Psoas muscle (tissue), 8 donors: ENCODE results near the gene ITLN2. TPM values are rescaled to one million over a fixed set of nuclear protein-coding genes. Genes with fewer than 3 reads are reported as not detected.
A peak's percentile ranks its signal among the peaks of the same experiment; 100 is the strongest.
"Not testable (repeated sequence)": the region's sequence is repeated elsewhere in the genome, so short reads cannot be mapped to it uniquely, and the experiment has no call there.

Experiments used
- ATAC-seq, 4 donors: fragments of 200-7000 bp; cut with Tn5 transposase; one replicate each; pipeline ENCODE4 v1.9.1; 2020; ENCODE audit warnings: moderate library complexity in 3 of 4, mild to moderate bottlenecking in 2 of 4
- DNase-seq, 2 donors: peaks; one replicate each; pipeline ENCODE4 v3.0.0-alpha.2; 2020
- H3K27ac ChIP-seq: fragments of 200-600 bp; one replicate; pipeline ENCODE4 v1.8.0; 2022
- H3K27me3 ChIP-seq, 3 donors: fragments of 200-600 bp in 1 of 3; one replicate each; pipeline versions ENCODE4 v1.6.1 to v1.8.0; 2013 to 2022; ENCODE audit warnings: low read length in 2 of 3, mild to moderate bottlenecking in 2 of 3, moderate library complexity in 1 of 3; ENCODE audit not compliant: insufficient read depth in 3 of 3
- H3K36me3 ChIP-seq, 2 donors: fragments of 200-600 bp in 1 of 2; one replicate each; pipeline versions ENCODE4 v1.6.1 to v1.8.0; 2013 to 2022; ENCODE audit warnings: low read depth in 1 of 2, mild to moderate bottlenecking in 1 of 2, moderate library complexity in 1 of 2; ENCODE audit not compliant: insufficient read depth in 1 of 2
- H3K4me1 ChIP-seq: fragments of 200-600 bp; one replicate; pipeline ENCODE4 v1.8.0; 2022
- H3K4me3 ChIP-seq: fragments of 200-600 bp; one replicate; pipeline ENCODE4 v1.8.0; 2022; ENCODE audit warnings: mild to moderate bottlenecking
- H3K9me3 ChIP-seq: fragments of 200-600 bp; one replicate; pipeline ENCODE4 v1.8.0; 2022
- WGBS, 3 donors: extraction: QIAGEN DNeasy Blood & Tissue Kit; methylation state at CpG; one replicate each; pipeline versions ENCODE4 v1.1.6 to v1.1.7; 2013; 5-methylcytosine and 5-hydroxymethylcytosine counted together
- intact Hi-C, 2 donors: fragments of 100-400 bp; cut with DNase I; formaldehyde crosslinking; loops; one replicate each; pipeline versions ENCODE4 v1.11.0 to v1.14.2; 2022
- polyA plus RNA-seq, 3 donors: library from polyadenylated mRNA; stranded (reverse); fragments of 200-250 nt; gene quantifications; one replicate each; pipeline ENCODE4 v1.2.3, GENCODE V29; 2013
- total RNA-seq, 4 donors: library from RNA; stranded (reverse); fragmentation: NEBNext Ultra II Directional in 2 of 4; extraction: Animal tissue kit (Norgen Biotek cat#: 25700) in 2 of 4; gene quantifications; one replicate each; pipeline versions ENCODE4 v1.2.1 to v1.2.4, GENCODE V29; 2021 to 2023
- TF ChIP-seq, protein P1 (sequence below): fragments of 200-600 bp; IDR thresholded peaks from one replicate; pipeline ENCODE4 v1.8.0; 2022; ENCODE audit warnings: antibody characterized with exemption
- donor health status: healthy with polysubstance abuse.
- donor health status: DM: no; HTN: no; CAD: no; lungs with moderate emphysema.
- donor health status: Bipolar disorder and iron deficiency.
- donor health status: healthy.
- donor health status: DM: yes; HTN: yes; CAD: no.
- donor health status: DM: no; HTN: no; CAD: no.
- donor health status: DM: no; HTN: no; CAD: no.
- donor health status: DM: yes; HTN: yes; CAD: no.

ITLN2 gene
- total and polyA plus RNA-seq, 7 donors: not detected

DNA sequence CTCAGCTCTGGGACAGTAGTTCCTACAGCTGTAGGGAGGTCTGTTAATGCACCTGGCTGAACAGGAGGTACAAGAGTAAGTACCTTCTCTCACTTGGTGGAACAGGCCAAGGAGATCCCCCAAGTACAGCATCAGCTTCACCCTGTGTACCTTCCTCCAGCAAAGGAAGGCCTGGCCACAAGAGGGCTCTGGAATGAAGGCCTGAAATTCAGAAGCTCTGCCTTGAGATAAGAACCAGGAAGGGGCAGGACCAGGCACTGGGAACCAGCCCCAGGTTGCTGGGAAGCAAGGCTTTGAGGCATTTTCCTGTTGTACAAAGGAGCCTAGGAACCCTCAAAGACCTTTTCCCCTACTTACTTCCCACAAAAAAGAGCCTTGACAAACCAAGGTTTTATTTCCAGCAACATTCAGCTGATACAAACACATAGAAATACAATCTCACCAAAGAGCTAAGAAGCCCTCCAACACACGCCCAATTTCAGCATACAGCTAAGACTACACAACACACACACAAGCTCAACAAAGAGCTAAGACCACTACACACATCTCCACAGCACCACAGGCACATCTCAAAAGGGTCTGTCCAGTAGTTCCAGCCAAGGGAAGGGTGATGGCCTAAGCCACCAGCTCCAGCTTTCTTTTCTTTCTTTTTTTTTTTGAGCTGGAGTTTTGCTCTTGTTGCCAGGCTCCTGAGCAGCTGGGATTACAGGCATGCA, 42.9 kb upstream of the ITLN2 start:
- H3K36me3 ChIP-seq: no peaks in the 10 kb centered on the region
- TF ChIP-seq, protein P1, sequence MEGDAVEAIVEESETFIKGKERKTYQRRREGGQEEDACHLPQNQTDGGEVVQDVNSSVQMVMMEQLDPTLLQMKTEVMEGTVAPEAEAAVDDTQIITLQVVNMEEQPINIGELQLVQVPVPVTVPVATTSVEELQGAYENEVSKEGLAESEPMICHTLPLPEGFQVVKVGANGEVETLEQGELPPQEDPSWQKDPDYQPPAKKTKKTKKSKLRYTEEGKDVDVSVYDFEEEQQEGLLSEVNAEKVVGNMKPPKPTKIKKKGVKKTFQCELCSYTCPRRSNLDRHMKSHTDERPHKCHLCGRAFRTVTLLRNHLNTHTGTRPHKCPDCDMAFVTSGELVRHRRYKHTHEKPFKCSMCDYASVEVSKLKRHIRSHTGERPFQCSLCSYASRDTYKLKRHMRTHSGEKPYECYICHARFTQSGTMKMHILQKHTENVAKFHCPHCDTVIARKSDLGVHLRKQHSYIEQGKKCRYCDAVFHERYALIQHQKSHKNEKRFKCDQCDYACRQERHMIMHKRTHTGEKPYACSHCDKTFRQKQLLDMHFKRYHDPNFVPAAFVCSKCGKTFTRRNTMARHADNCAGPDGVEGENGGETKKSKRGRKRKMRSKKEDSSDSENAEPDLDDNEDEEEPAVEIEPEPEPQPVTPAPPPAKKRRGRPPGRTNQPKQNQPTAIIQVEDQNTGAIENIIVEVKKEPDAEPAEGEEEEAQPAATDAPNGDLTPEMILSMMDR: peak; percentile 52
- H3K27me3 ChIP-seq: no peaks in the 10 kb centered on the region
- no peak overlapping the region for H3K27ac ChIP-seq
- intact Hi-C loops: loop anchor here (2.0 to 5.0 kb wide), 2 partner anchors 99 to 140 kb away; no protein-coding TSS in a partner anchor
- 63 to 95% (median 93%) methylated on average over 1 of the region's 1 CpG for WGBS, 3 donors
- no peaks in the 10 kb centered on the region for H3K9me3 ChIP-seq
- DNase-seq: peak; percentile 33 to 67
- peak in 3 of 4 donors; percentile 60 to 76 (median 65) for ATAC-seq
- H3K4me3 ChIP-seq: no peak overlapping the region
- no peaks in the 10 kb centered on the region for H3K4me1 ChIP-seq

DNA sequence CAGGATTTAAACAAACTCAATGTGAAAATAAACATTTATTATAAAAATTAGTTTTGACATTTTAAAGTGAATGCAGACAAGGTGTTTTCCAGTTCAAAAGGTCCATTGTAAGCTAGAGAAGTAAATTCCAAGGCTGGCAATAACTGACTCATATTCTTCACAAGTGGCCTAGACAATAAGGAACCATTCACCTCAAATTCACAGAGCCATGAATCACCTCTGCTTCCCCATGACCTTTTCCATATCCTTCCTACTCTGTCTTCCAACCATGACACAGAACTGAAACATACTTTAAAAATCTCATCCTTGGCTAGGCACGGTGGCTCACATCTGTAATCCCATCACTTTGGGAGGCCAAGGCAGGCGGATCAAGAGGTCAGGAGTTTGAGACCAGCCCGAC, 41.6 kb upstream of the ITLN2 start:
- H3K4me3 ChIP-seq: no peak overlapping the region
- ATAC-seq: no peak
- no peak overlapping the region for H3K27ac ChIP-seq
- no peaks in the 10 kb centered on the region for H3K9me3 ChIP-seq
- no peaks in the 10 kb centered on the region for H3K4me1 ChIP-seq
- DNase-seq: no peak
- TF ChIP-seq, protein P1: no peak
- no peaks in the 10 kb centered on the region for H3K36me3 ChIP-seq
- intact Hi-C loops: loop anchor here (2.0 to 5.0 kb wide), 2 partner anchors 101 to 141 kb away; no protein-coding TSS in a partner anchor
- no peaks in the 10 kb centered on the region for H3K27me3 ChIP-seq
- 85 to 91% (median 90%) methylated on average over 3 of the region's 3 CpGs for WGBS, 3 donors

DNA sequence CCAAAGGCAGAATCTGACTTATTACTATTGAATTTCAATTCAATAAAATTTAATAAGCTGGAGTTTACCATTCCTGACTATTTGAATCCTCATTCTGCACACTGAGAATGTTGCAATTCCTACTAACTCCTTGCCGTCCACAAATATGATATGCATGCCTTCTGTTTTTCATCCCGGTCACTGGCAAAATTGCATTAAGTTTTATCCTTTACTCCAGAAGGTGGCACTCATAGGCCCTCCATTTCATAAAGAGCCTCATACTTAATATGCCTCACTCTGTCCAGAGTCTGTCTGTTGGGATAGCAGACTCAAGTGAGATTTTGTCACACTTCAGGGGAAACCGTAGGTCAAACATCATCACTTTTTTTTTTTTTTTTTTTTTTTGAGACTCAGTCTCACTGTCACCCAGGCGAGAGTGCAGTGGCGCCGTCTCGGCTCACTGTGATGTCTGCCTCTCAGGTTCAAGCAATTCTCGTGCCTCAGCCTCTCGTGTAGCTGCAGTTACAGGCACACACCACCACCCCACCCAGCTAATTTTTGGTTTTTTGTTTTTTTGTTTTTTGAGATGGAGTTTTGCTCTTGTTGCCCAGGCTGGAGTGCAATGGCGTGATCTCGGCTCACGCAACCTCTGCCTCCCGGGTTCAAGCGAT, 39.1 kb upstream of the ITLN2 start:
- H3K27ac ChIP-seq: no peak overlapping the region
- ATAC-seq (peak in 1 of 4 donors; percentile 39), DNase-seq (no peak)
- TF ChIP-seq, protein P1: peak; percentile 5
- H3K36me3 ChIP-seq: no peaks in the 10 kb centered on the region
- 72 to 74% (median 73%) methylated on average over 14 of the region's 14 CpGs for WGBS, 3 donors
- no peaks in the 10 kb centered on the region for H3K9me3 ChIP-seq
- no peaks in the 10 kb centered on the region for H3K27me3 ChIP-seq
- no peaks in the 10 kb centered on the region for H3K4me1 ChIP-seq
- intact Hi-C loops: loop anchor here in 1 of 2 donors (5.0 kb wide), 1 partner anchor 266 kb away; no protein-coding TSS in a partner anchor
- no peak overlapping the region for H3K4me3 ChIP-seq

DNA sequence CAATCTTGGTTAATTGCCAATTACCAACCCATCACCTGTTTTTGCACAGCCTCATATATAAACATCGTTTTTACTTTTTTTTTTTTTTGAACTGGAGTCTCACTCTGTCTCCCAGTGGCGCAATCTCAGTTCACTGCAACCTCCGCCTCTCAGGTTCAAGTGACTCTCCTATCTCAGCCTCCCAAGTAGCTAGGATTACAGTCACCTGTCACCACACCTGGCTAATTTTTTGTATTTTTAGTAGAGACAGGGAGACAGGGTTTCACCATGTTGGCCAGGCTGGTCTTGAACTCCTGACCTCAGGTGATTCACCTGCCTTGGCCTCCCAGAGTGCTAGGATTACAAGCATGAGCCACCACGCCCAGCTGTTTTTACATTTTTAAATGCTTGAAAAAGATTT, 37.4 kb upstream of the ITLN2 start:
- not testable (repeated sequence) for ATAC-seq, H3K9me3 ChIP-seq, H3K4me3 ChIP-seq, H3K27me3 ChIP-seq, H3K27ac ChIP-seq, H3K36me3 ChIP-seq, DNase-seq, H3K4me1 ChIP-seq
- intact Hi-C loops: loop anchor here in 1 of 2 donors (5.0 kb wide), 1 partner anchor 265 kb away; no protein-coding TSS in a partner anchor
- 82 to 87% (median 84%) methylated on average over 4 of the region's 4 CpGs for WGBS, 3 donors

DNA sequence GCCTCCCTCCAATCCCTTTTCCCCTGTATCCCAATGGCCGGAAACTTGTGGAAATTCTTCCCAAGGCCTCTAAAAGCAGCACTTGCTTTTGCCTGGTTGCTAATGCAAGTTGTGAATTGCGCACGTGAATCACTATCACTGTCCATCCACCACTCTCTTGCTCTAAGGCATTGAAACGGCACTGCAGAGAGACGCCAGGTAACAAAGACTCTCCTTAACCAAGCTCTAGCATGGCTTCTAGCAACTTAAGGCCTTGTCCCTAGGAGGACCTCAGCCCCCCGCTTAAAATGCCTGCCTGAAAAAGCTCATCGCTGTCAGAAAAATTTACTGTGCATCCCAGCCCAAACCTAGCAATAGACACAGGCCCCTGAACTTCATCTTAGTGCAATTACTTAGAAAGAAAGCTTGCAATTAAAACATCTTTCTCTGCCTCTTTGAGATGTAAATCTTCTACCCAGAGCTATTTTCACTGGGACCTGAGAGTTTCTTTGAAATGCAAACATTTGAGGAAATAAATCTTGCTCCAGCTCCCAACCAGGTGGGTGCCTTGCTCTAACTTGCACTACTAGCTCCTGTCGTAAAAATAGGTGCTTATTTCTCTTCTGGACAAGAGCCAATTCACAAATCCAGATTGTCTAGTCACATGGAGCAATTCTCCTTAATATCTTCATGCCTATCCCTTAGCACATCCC, 32.9 kb upstream of the ITLN2 start:
- no peaks in the 10 kb centered on the region for H3K9me3 ChIP-seq
- WGBS, 3 donors: 56 to 66% (median 64%) methylated on average over 8 of the region's 8 CpGs
- intact Hi-C loops: no loop called here
- H3K36me3 ChIP-seq: no peaks in the 10 kb centered on the region
- TF ChIP-seq, protein P1: no peak
- no peak overlapping the region for H3K4me3 ChIP-seq
- DNase-seq (no peak), ATAC-seq (no peak)
- no peak overlapping the region for H3K27ac ChIP-seq
- H3K4me1 ChIP-seq: no peaks in the 10 kb centered on the region
- H3K27me3 ChIP-seq: peaks cover 0 to 5% (median under 1%) of the 10 kb centered on the region in 3 donors
